ENCODE data around the gene PRR19. TPM values are rescaled to one million over a fixed set of nuclear protein-coding genes. Genes with fewer than 3 reads are reported as not detected.

PRR19 gene
- total and polyA plus RNA-seq, 4 donors, result 0.23 to 1.0 (median 0.77) TPM

DNA sequence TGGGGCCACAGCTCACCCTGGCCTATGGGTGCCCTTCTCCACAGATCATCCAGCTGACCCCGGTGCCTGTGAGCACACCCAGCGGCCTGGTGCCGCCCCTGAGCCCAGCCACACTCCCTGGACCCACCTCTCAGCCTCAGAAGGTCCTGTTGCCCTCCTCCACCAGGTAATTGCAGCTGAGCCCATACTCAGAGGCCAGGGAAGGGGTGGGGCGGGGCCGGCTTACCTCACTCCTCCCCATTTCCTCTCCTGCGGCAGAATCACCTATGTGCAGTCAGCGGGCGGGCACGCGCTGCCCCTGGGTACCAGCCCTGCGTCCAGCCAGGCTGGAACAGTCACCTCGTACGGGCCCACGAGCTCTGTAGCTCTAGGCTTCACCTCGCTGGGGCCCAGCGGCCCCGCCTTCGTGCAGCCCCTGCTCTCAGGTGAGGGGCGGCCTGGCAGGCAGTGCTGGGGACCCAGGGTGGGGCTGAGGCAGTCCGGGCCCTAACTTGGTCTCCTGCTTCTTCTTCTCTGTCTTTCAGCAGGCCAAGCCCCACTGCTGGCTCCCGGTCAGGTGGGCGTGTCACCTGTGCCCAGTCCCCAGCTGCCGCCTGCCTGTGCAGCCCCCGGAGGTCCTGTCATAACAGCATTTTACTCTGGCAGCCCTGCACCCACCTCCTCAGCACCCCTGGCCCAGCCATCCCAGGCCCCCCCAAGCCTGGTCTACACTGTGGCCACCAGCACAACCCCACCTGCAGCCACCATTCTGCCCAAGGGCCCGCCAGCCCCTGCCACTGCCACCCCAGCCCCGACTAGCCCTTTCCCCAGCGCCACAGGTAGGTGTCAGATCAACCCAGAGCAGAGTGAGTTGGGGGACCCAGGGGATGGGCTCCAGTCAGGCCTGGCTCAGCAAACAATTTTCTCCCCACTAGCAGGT, 9.6 kb upstream of the PRR19 start:
- Histone ChIP-seq H3K9me3 (ENCODE audit: control insufficient read depth in 4 of 4, insufficient read depth in 3 of 4, low read length in 3 of 4) (no peaks in the 10 kb centered on the region), H3K4me3 (no peak overlapping the region), H3K27ac (ENCODE audit: low read depth in 1 of 2, low read length in 1 of 2) (no peak overlapping the region), H3K36me3 (ENCODE audit: control insufficient read depth in 4 of 4, insufficient read depth in 4 of 4, low read length in 4 of 4) (peaks cover 14 to 82% (median 42%) of the 10 kb centered on the region in 4 donors), H3K4me1 (ENCODE audit: control insufficient read depth in 5 of 5, insufficient read depth in 5 of 5, low read length in 5 of 5) (no peaks in the 10 kb centered on the region), H3K9ac (ENCODE audit: insufficient read depth in 1 of 2, low read length in 2 of 2) (no peak overlapping the region), H3K27me3 (ENCODE audit: control insufficient read depth in 3 of 3, insufficient read depth in 3 of 3, low read length in 2 of 3) (no peaks in the 10 kb centered on the region)
- no peak for DNase-seq
- no peak for ATAC-seq (ENCODE audit: insufficient read depth, low FRiP score)
- WGBS, 2 donors, result 92 to 94% methylated on average over 26 to 27 of the region's 27 CpGs
- TF ChIP-seq, protein P1, sequence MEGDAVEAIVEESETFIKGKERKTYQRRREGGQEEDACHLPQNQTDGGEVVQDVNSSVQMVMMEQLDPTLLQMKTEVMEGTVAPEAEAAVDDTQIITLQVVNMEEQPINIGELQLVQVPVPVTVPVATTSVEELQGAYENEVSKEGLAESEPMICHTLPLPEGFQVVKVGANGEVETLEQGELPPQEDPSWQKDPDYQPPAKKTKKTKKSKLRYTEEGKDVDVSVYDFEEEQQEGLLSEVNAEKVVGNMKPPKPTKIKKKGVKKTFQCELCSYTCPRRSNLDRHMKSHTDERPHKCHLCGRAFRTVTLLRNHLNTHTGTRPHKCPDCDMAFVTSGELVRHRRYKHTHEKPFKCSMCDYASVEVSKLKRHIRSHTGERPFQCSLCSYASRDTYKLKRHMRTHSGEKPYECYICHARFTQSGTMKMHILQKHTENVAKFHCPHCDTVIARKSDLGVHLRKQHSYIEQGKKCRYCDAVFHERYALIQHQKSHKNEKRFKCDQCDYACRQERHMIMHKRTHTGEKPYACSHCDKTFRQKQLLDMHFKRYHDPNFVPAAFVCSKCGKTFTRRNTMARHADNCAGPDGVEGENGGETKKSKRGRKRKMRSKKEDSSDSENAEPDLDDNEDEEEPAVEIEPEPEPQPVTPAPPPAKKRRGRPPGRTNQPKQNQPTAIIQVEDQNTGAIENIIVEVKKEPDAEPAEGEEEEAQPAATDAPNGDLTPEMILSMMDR (IDR thresholded peaks at IDR 0.05; ENCODE audit: control extremely low read depth, extremely low read depth), result no peak

DNA sequence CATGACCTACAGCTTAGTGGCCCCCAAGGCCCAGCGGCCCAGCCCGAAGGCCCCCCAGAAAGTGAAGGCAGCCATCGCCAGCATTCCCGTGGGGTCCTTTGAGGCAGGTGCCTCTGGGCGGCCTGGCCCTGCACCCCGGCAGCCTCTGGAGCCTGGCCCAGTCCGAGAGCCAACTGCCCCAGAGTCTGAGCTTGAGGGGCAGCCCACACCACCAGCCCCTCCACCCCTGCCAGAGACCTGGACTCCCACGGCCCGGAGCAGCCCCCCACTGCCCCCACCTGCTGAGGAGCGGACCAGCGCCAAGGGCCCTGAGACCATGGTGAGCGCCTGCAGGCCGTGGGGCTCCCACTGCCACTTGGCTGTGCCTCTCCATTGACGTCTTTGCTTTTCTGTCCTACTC, 9.0 kb upstream of the PRR19 start:
- TF ChIP-seq, protein P1 (IDR thresholded peaks at IDR 0.05; ENCODE audit: control extremely low read depth, extremely low read depth), result no peak
- ATAC-seq (ENCODE audit: insufficient read depth, low FRiP score), result no peak
- WGBS, 2 donors, result 92 to 97% methylated on average over 14 of the region's 14 CpGs
- Histone ChIP-seq H3K9me3 (ENCODE audit: control insufficient read depth in 4 of 4, insufficient read depth in 3 of 4, low read length in 3 of 4) (no peaks in the 10 kb centered on the region), H3K4me3 (no peak overlapping the region), H3K27ac (ENCODE audit: low read depth in 1 of 2, low read length in 1 of 2) (no peak overlapping the region), H3K36me3 (ENCODE audit: control insufficient read depth in 4 of 4, insufficient read depth in 4 of 4, low read length in 4 of 4) (peaks cover 14 to 75% (median 36%) of the 10 kb centered on the region in 4 donors), H3K27me3 (ENCODE audit: control insufficient read depth in 3 of 3, insufficient read depth in 3 of 3, low read length in 2 of 3) (no peaks in the 10 kb centered on the region), H3K4me1 (ENCODE audit: control insufficient read depth in 5 of 5, insufficient read depth in 5 of 5, low read length in 5 of 5) (no peaks in the 10 kb centered on the region), H3K9ac (ENCODE audit: insufficient read depth in 1 of 2, low read length in 2 of 2) (no peak overlapping the region)
- no peak for DNase-seq

DNA sequence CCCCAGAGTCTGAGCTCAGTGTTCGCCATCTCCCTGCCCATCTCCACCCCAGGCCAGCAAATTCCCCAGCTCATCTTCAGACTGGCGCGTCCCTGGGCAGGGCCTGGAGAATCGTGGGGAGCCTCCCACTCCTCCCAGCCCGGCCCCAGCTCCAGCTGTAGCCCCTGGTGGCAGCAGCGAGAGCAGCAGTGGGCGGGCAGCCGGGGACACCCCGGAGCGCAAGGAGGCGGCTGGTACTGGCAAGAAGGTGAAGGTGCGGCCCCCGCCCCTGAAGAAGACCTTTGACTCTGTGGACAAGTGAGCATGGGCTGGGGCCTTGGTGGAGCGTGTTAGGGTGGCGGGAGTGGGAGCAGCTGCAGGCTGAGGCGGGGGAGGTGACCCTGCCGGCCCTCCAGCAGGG, 8.4 kb upstream of the PRR19 start:
- ATAC-seq (ENCODE audit: insufficient read depth, low FRiP score) (no peak), DNase-seq (no peak)
- TF ChIP-seq, protein P1 (IDR thresholded peaks at IDR 0.05; ENCODE audit: control extremely low read depth, extremely low read depth), result no peak
- H3K4me1 ChIP-seq (ENCODE audit: control insufficient read depth in 5 of 5, insufficient read depth in 5 of 5, low read length in 5 of 5), result no peaks in the 10 kb centered on the region
- H3K9me3 ChIP-seq (ENCODE audit: control insufficient read depth in 4 of 4, insufficient read depth in 3 of 4, low read length in 3 of 4), result no peaks in the 10 kb centered on the region
- no peak overlapping the region for H3K27ac ChIP-seq (ENCODE audit: low read depth in 1 of 2, low read length in 1 of 2)
- H3K9ac ChIP-seq (ENCODE audit: insufficient read depth in 1 of 2, low read length in 2 of 2), result no peak overlapping the region
- H3K36me3 ChIP-seq (ENCODE audit: control insufficient read depth in 4 of 4, insufficient read depth in 4 of 4, low read length in 4 of 4), result peaks cover 10 to 71% (median 33%) of the 10 kb centered on the region in 4 donors
- WGBS, 2 donors, result 90 to 91% methylated on average over 17 of the region's 17 CpGs
- H3K4me3 ChIP-seq, result no peak overlapping the region
- H3K27me3 ChIP-seq (ENCODE audit: control insufficient read depth in 3 of 3, insufficient read depth in 3 of 3, low read length in 2 of 3), result no peaks in the 10 kb centered on the region
